DOHH2 (cell line): ENCODE measurements around the gene ETV6.

Experiments
- CTCF ChIP-seq: fragments of 200-600 bp; sonication (generic); IDR thresholded peaks from one replicate; pipeline ENCODE4 v1.5.1; 2014; ENCODE audit warnings: antibody characterized with exemption, mild to moderate bottlenecking, low read depth, low read length; ENCODE audit not compliant: poor library complexity, severe bottlenecking
- EZH2phosphoT487 ChIP-seq: fragments of 200-600 bp; sonication (generic); IDR thresholded peaks from 2 replicates; pipeline ENCODE4 v1.6.1; 2017; ENCODE audit warnings: borderline replicate concordance, mild to moderate bottlenecking, antibody characterized with exemption, low read length, moderate library complexity, mixed read lengths

- TF ChIP-seq EZH2phosphoT487 (no peak), CTCF (no peak)
Observed at GRCh38 chr12:11709513-11709912, 60.0 kb downstream of the ETV6 start.
